GM19193 (cell line): ENCODE results near the gene COA3.

Experiments used
- POLR2A ChIP-seq: IDR thresholded peaks from 4 replicates; pipeline ENCODE4 v1.6.1; 2011; ENCODE audit not compliant: insufficient read depth, insufficient read length; ENCODE audit errors: extremely low read depth

The COA3 gene

DNA sequence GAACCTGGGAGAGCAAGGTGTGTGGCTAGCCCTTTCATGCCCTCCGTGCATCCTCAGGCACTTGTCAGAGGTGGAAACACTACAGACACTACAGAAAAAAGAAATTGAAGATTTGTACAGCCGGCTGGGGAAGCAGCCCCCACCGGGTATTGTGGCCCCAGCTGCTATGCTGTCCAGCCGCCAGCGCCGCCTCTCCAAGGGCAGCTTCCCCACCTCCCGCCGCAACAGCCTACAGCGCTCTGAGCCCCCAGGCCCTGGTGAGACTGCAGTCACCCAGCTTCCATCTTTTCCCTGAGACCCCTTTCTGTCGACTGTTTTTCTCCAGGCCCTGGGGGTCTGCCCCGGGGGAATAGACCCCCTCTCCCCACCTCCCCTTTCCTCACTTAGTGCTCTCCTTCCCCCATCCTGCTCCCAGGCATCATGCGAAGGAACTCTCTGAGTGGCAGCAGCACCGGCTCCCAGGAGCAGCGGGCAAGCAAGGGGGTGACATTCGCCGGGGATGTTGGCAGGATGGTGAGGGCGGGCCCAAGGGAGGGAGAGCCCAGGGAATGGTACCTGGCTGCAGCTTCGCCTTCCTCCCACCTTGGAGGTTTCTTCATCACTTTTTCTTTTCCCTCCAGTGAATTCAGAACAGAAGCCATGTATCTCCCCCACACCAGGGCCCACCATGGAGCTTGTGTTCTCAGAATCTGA, 2.3 kb downstream of the COA3 start:
- no peak for TF ChIP-seq POLR2A

DNA sequence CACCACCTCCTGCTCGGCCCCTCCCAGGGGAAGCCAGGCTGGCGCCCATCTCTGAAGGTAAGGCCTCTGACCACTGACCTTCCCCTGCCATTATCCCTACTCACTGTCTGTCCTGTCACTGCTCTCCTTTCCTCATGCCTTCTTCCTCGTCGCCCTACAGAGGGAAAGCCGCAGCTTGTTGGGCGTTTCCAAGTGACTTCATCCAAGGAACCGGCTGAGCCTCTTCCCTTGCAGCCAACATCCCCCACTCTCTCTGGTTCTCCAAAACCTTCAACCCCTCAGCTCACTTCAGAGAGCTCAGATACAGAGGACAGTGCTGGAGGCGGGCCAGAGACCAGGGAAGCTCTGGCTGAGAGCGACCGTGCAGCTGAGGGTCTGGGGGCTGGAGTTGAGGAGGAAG, 3.0 kb downstream of the COA3 start:
- no peak for TF ChIP-seq POLR2A

DNA sequence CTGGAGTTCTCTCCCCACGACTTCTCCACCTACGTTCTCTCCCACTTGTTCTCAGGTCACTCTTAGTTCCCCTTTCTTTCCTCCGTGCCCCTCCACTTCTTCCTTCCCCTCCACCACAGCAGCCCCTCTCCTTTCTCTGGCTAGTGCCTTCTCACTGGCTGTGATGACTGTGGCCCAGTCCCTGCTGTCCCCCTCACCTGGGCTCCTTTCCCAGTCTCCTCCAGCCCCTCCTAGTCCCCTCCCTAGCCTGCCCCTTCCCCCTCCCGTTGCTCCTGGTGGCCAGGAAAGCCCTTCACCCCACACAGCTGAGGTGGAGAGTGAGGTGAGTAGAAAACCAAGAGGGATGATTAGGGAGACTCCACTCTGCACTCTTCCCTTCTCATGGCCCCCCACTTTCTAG, 3.4 kb downstream of the COA3 start:
- no peak for TF ChIP-seq POLR2A

DNA sequence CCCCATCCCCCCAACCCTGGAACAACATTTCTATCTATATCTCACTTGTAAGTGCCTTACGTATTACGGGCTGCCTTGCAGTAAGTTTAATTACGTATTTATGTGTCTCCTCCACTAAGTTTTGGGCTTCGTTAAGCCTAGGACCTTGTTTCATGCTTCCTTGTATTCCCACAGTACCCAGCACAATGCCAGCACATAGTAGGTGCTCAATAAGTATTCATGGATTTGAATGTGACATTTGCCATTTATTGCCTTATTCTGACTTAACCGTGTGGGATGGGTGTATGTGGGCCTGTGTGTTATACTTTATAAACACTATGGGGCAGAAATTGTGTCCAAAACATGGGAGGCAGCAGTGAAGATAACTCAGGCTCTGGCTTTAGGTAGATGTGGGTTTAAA, 6.0 kb downstream of the COA3 start:
- no peak for TF ChIP-seq POLR2A

DNA sequence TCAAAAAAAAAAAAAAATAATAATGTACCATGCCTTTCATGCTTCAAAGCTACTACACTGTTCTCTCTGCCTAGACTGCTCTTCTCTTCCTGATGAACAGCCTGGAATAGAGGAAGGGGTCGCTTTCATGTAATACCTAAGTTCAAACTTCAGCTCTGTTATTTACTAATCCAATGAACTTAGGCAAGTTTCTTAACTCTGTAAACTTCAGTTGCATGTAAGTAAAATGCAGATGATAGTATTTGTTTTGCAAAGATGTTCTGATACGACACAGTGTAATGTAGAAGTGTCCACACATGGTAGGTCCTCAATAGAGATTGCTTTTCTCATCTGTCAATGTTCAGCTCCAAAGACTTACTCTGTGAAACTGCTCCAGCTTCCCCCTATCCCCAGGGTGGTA, 6.6 kb downstream of the COA3 start:
- TF ChIP-seq POLR2A, result no peak

DNA sequence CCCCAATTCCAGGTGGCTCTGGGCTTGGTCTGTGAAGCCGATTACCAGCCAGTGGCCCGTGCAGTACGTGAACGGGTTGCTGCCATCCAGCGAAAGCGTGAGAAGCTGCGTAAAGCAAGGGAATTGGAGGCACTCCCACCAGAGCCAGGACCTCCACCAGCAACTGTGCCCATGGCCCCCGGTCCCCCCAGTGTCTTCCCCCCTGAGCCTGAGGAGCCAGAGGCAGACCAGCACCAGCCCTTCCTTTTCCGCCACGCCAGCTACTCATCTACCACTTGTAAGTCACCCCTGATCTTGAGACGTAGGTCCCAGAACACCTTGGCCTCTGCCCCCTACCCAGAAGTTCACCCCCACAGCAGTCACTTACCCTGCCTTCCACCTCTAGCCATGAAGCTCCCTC, 11.2 kb downstream of the COA3 start:
- no peak for TF ChIP-seq POLR2A

DNA sequence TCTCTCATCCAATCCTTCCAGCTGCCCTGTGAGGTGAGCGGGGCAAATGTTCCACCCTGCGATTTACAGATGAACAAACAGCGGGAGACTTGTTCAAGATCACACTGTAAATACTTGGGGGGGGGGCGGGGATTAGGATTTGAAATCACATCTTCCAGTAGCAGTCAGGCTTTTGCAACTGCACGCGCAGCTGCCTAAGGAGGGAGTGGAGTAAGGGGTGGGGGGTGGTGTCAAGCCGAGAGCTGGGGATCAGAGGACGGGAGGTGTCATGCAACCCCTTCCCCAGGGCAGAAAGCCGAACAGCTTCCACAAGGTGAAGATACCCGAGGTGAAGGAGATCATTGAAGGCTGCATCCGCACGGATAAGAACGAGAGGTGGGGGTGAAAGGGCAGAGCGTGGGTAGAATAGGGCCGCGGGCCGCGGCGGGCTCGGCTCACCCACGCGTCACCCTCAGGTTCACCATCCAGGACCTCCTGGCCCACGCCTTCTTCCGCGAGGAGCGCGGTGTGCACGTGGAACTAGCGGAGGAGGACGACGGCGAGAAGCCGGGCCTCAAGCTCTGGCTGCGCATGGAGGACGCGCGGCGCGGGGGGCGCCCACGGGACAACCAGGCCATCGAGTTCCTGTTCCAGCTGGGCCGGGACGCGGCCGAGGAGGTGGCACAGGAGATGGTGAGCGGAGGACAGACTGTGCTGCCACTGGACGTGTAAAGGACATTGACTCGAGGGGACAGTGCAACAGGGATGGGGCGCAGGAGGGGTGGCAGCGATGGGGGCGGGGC, 13.5 kb downstream of the COA3 start:
- no peak for TF ChIP-seq POLR2A

DNA sequence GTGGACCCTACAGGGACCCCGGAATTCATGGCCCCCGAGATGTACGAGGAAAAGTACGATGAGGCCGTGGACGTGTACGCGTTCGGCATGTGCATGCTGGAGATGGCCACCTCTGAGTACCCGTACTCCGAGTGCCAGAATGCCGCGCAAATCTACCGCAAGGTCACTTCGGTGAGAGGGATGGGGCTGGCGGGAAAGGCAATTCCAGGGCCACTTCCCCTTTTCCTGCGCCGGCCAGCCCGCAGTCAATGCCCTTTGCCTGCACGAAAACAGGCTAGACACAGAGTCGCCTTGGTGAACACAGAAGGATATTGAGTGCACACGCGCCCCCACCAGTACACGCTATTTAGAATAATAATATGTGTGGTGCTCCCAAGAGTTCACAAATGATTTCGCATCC, 14.1 kb downstream of the COA3 start:
- TF ChIP-seq POLR2A, result no peak

DNA sequence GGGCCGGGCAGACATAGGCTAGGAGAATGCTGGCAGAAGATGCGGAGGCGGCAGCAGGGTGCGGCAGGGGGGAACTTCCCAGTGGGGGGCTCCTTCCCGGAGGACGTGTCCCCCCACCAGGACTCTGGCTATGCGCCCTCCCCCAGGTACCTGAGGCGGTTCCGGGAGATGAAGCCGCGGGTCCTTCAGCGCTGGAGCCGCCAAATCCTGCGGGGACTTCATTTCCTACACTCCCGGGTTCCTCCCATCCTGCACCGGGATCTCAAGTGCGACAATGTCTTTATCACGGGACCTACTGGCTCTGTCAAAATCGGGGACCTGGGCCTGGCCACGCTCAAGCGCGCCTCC, 14.7 kb downstream of the COA3 start:
- no peak for TF ChIP-seq POLR2A

DNA sequence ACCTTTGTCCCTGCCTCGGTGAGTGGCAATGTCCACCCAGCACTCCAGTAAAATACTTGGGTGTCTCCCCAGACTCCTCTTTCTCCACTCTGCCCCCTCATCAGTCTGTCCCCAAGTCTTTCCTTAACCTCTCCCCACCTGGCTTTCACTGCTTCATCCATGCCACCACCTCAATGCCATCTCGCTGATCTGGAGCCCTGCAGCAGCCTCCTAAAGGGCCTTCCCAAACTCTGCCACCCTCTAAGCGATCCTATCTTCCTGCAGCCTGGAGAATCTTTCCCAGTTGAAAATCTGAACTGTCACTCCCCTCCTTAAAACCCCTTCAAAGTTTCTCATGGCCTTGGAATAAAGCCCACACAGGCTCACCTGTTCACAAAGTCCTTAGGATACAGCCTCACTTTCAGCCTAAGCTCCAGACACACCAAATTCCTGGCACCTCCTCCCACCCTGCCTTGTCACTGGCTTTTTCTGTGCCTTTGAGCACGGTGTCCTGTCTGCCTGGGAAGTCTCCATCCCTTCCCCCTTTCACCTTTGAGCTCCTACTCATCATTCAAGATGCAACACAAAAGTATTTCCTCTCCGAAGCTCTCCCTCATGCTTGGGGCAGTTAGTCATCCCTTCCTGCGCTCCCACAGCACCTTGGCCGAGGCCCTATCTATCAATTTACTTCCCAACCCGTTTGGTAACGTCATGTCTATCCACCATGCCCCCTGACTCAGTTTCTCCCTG, 15.3 kb downstream of the COA3 start:
- no peak for TF ChIP-seq POLR2A

DNA sequence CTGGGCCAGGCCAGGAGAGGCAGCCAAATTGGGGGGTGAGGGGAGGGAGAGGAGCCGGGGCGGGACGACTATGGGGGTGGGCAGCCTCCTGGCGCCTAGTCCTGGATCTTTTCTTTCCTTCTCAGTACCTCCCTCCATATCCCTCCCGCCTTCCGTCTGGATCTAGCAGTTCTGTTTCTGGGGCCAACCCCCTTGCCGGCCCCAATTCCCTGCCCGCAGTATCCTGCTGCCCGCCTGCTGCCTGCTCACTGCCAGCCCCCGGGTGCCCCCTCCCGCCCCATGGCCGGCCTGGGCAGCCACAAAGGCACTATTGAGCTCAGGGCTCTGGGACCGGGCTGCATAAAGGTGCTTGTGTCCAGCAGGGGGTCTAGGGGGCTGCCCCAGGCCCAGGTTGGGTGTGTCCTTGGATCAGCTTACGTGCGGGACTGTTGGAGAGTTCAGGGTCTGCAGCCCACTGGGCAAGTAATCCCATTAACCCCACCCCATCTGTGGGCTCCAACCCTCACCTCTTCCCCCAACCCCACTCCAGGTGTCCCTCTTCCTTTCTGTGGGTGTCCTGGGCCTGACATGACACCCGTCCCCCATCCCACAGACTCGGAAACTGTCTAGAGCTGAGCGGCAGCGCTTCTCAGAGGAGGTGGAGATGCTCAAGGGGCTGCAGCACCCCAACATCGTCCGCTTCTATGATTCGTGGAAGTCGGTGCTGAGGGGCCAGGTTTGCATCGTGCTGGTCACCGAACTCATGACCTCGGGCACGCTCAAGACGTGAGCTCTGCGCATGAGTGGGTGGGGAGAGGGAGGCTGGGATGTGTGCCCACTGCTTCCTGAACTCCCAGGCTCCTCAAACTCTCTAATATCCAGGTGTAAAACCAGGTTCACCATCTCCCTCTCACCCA, 16.1 kb downstream of the COA3 start:
- no peak for TF ChIP-seq POLR2A

DNA sequence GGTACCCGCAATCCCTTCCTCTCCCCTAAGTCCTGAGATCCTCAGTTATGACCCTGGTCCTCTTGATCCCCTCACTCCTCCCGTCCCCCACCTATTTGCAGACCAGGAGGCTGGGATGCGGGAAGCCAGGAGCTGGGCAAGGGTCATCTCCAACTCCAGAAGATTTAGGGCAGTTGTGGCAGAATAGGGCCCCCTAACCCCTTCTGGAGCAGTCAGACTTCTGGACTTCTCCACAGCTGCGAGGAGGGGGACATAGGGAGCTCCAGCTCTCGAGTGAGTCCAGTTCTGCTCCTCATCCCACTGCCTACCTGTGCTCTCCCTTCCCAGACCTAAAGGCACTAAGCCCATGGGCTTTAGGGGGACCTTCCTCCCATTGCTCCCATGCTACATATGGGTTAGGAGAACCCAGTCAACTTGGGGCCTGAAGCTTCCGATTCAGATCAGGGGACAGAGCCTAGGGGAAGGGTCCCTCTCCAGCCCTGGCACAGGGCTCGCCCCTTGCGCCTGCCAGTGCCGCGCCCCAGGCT, 16.8 kb downstream of the COA3 start:
- TF ChIP-seq POLR2A, result no peak

DNA sequence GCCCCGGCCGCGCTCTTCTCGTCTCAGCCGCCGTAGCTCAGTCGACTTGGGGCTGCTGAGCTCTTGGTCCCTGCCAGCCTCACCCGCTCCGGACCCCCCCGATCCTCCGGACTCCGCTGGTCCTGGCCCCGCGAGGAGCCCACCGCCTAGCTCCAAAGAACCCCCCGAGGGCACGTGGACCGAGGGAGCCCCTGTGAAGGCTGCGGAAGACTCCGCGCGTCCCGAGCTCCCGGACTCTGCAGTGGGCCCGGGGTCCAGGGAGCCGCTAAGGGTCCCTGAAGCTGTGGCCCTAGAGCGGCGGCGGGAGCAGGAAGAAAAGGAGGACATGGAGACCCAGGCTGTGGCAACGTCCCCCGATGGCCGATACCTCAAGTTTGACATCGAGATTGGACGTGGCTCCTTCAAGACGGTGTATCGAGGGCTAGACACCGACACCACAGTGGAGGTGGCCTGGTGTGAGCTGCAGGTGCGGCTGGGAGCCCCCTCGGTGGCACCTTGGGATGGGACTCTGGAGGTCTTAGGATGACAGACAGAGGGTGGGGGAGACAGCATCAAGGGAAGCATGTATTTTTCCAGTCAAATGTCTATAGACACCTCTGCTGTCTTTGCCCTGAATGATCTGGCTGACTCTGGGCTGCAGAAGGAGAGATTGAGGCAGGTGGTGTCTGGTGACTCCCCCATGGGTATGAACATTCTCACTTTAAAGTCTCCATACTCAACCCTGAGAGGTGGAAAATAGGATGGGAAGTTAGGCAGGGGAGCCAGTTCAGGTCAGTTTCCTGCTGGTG, 17.5 kb downstream of the COA3 start:
- no peak for TF ChIP-seq POLR2A

DNA sequence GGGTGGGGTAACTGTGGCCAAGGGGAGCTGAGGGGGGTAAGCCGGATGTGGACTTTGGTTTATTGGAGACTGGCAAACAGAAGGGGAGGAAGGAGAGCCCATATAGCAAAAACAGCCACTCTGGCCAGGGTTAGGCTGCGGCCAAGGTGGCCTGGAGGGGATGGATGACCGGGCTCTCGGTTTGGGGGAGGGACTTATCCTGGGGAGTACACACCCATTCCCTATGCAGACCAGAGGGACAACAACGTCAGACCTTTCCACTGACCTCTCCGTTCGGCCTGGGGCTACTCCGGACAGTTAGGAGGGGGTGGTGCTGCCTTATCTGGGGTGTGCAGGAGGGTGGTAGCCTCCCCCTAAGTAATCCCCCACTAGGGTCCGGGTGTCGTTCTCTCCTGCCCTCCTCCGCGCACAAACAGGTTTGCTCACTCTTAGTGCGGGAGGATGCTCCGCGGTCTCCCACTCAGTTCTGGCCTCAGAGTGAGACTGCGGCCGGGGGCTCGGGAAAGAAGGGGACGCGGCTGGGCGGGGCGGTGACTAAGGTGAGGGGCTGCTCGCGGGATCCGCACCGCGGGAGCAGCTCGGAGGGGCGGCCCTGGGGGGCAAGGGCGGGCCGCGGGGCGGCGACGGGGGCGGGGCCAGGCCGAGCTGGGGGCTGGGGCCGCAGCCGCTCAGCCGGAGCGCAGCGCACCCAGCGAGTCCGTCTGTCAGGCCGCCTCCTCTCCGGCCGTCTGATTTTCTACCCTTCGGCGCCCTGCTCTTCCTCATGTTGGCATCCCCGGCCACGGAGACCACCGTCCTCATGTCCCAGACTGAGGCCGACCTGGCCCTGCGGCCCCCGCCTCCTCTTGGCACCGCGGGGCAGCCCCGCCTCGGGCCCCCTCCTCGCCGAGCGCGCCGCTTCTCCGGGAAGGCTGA, 18.3 kb downstream of the COA3 start, which contains the start of gene WNK4:
Gene WNK4, plus strand, starts transcription at position 675 of the 915 bp plus-strand sequence. Its CDS starts 89 bp downstream, at position 764.
- no peak for TF ChIP-seq POLR2A
